ENCODE results near the gene DYSF.

Gene DYSF

GRCh38 chr2:71669628-71670429 lies 216.5 kb downstream of the DYSF start:
- TF ChIP-seq CTCF (IDR thresholded peaks at IDR 0.05; ENCODE audit: extremely low read depth, insufficient read depth, missing control alignments) = no peak
- in situ Hi-C loops (cut with MboI; ENCODE audit: low pct_unique_long_range_greater_than_20kb, low sequenced_read_pairs, unreplicated experiment) = no loop called here
- no peak for DNase-seq (ENCODE audit: low spot score)

- no peak for TF ChIP-seq CTCF (IDR thresholded peaks at IDR 0.05; ENCODE audit: extremely low read depth, insufficient read depth, missing control alignments)
- in situ Hi-C loops (cut with MboI; ENCODE audit: low pct_unique_long_range_greater_than_20kb, low sequenced_read_pairs, unreplicated experiment) = no loop called here
- no peak for DNase-seq (ENCODE audit: low spot score)
Observed at GRCh38 chr2:71670430-71670795, 217.1 kb downstream of the DYSF start.

- in situ Hi-C loops (cut with MboI; ENCODE audit: low pct_unique_long_range_greater_than_20kb, low sequenced_read_pairs, unreplicated experiment) = no loop called here
- DNase-seq (ENCODE audit: low spot score) = no peak
- no peak for TF ChIP-seq CTCF (IDR thresholded peaks at IDR 0.05; ENCODE audit: extremely low read depth, insufficient read depth, missing control alignments)
Observed at GRCh38 chr2:71671203-71671854, 218.0 kb downstream of the DYSF start.

GRCh38 chr2:71671895-71672825 lies 218.8 kb downstream of the DYSF start:
- in situ Hi-C loops (cut with MboI; ENCODE audit: low pct_unique_long_range_greater_than_20kb, low sequenced_read_pairs, unreplicated experiment) = no loop called here
- DNase-seq (ENCODE audit: low spot score) = no peak
- TF ChIP-seq CTCF (IDR thresholded peaks at IDR 0.05; ENCODE audit: extremely low read depth, insufficient read depth, missing control alignments) = no peak

DNA sequence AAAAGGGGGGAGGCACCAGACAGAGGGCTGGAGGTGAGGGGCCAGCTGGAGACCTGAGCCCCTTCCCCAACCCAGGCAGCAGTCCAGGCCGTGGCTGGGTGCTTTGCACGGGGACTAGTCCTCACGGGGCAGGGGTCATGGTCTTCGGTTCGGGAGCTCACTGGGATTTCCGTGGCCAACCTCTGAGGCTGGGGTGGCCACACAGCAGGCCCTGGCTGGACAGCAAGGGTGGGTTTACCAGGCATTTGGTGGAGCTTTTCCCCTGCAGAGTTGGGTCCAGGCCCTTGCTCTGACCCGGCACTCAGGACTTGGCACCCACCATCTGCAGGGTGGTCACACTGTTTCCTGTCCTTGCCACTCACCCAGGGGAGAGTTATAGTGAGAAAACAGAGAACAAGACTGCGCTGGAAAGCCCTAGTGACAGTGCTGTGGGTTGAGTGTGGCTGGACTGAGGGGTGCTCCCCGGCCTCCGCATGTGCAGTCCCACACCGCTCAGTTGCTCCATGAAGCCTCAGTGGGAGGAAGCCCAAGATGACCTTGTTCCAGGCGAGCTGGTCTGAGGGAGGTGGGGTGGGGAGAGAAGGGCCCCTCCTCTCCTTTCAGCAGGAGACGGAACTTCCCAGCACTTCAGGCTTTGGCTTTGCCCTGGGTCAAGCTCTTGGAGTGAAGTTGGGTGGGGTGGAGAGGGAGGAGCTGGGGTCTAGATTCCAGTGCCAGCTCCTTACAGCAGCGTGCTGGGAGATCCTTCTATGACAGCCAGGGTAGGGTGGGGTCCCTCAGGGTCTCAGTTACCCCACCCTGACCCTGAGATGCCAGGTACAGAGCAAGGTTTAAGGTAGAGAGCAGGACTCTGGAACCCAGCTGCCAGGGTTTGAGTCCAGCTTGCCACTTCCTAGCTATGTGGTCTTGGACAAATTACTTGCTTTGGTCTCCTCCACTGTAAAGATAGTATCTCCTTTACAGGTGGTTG lies 219.8 kb downstream of the DYSF start:
- TF ChIP-seq CTCF (IDR thresholded peaks at IDR 0.05; ENCODE audit: extremely low read depth, insufficient read depth, missing control alignments) = no peak
- in situ Hi-C loops (cut with MboI; ENCODE audit: low pct_unique_long_range_greater_than_20kb, low sequenced_read_pairs, unreplicated experiment) = no loop called here
- no peak for DNase-seq (ENCODE audit: low spot score)

Data from GM13977 (cell line).